AG04450 (cell line): ENCODE measurements around the gene PRKN. TPM values are rescaled to one million over a fixed set of nuclear protein-coding genes. Genes with fewer than 3 reads are reported as not detected.

Experiments
- CTCF ChIA-PET: fragments of 300-600, 350-600 bp; formaldehyde crosslinking; extraction: SDS; loops from one replicate; lab custom pipeline; 2022; ENCODE audit warnings: antibody characterized with exemption, inconsistent platforms; lab: Charles Lee
- POLR2A ChIA-PET: fragments of 350-600 bp; formaldehyde crosslinking; extraction: SDS; loops from one replicate; lab custom pipeline; 2021; ENCODE audit warnings: antibody characterized with exemption, inconsistent platforms; lab: Yijun Ruan, JAX
- DNase-seq: peaks from one replicate; pipeline ENCODE4 v3.0.0-alpha.2; 2011; ENCODE audit warnings: low read depth, low spot score
- H3K27ac ChIP-seq: one replicate; pipeline ENCODE4 v1.5.1; 2012; ENCODE audit warnings: low read depth, low read length, control low read depth
- H3K27me3 ChIP-seq: one replicate; pipeline ENCODE4 v1.6.0; 2012; ENCODE audit warnings: low read length; ENCODE audit not compliant: control insufficient read depth, insufficient read depth
- H3K4me3 ChIP-seq: 2 replicates; pipeline ENCODE4 v1.5.1; 2011; ENCODE audit warnings: mild to moderate bottlenecking, low read depth, low read length, control low read depth
- H3K9me3 ChIP-seq: 2 replicates; pipeline ENCODE4 v1.5.1; 2012; ENCODE audit warnings: low read length; ENCODE audit not compliant: control insufficient read depth, insufficient read depth
- polyA plus RNA-seq: library from polyadenylated mRNA; depleted of rRNA; stranded (reverse); fragments of >200 nt; gene quantifications from 2 replicates; pipeline ENCODE4 v1.2.3, GENCODE V29; 2011
- TF ChIP-seq, protein P1 (sequence below): IDR thresholded peaks from 2 replicates; pipeline ENCODE4 v1.5.1; 2011; ENCODE audit warnings: low read depth, low read length, control low read depth, inconsistent platforms

Gene PRKN
- polyA plus RNA-seq, 1 experiment: not detected

- H3K27ac ChIP-seq: no peak overlapping the region
- ChIA-PET CTCF (interaction anchor here (1.4 kb wide), 1 partner anchor 20 kb away, joined by 3 read pairs; no protein-coding TSS in a partner anchor), POLR2A (no interaction called here)
- H3K4me3 ChIP-seq: no peak overlapping the region
- DNase-seq: no peak
- peaks cover under 1% of the 10 kb centered on the region for H3K27me3 ChIP-seq
- H3K9me3 ChIP-seq: no peaks in the 10 kb centered on the region
- TF ChIP-seq, protein P1, sequence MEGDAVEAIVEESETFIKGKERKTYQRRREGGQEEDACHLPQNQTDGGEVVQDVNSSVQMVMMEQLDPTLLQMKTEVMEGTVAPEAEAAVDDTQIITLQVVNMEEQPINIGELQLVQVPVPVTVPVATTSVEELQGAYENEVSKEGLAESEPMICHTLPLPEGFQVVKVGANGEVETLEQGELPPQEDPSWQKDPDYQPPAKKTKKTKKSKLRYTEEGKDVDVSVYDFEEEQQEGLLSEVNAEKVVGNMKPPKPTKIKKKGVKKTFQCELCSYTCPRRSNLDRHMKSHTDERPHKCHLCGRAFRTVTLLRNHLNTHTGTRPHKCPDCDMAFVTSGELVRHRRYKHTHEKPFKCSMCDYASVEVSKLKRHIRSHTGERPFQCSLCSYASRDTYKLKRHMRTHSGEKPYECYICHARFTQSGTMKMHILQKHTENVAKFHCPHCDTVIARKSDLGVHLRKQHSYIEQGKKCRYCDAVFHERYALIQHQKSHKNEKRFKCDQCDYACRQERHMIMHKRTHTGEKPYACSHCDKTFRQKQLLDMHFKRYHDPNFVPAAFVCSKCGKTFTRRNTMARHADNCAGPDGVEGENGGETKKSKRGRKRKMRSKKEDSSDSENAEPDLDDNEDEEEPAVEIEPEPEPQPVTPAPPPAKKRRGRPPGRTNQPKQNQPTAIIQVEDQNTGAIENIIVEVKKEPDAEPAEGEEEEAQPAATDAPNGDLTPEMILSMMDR: peak; percentile 18; the same call in 1 of the 2 replicates
Observed at GRCh38 chr6:161353208-161353613, 1374.4 kb downstream of the PRKN start.

- peaks cover 2% of the 10 kb centered on the region for H3K27me3 ChIP-seq
- POLR2A ChIA-PET: no interaction called here
Observed at GRCh38 chr6:161351858-161352257, 1375.7 kb downstream of the PRKN start.

DNA sequence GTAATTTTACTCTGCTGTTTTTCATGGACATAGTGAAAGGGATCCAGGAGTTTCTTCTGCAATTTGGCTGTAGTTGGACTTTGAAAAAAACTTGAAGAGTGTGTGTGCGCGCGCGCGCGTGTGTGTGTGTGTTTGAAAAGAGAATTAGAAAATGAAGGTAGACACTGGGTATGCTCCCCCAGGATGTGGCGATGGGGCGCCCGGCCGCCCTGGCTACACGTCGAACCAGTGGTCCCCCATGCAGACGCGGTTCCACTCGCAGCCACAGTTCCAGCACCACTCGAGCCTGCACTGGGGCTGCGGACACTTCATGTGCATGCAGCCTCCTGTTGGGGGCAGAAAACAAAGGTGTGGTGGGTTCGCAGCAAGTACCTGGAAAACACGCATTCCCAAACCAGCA lies 1377.7 kb downstream of the PRKN start:
- Histone ChIP-seq H3K4me3 (no peak overlapping the region), H3K9me3 (no peaks in the 10 kb centered on the region), H3K27ac (no peak overlapping the region), H3K27me3 (peaks cover 2% of the 10 kb centered on the region)
- no peak for DNase-seq
- POLR2A ChIA-PET: no interaction called here
- TF ChIP-seq, protein P1: no peak
- CTCF ChIA-PET: interaction anchor here (1.6 kb wide), 1 partner anchor 21 kb away, joined by 5 read pairs; no protein-coding TSS in a partner anchor

More at GRCh38 chr6:161351858-161352257, 1375.7 kb downstream of the PRKN start:
- Histone ChIP-seq H3K27ac (no peak overlapping the region), H3K4me3 (no peak overlapping the region), H3K9me3 (no peaks in the 10 kb centered on the region)
- TF ChIP-seq, protein P1: no peak
- CTCF ChIA-PET: no interaction called here
- no peak for DNase-seq

GRCh38 chr6:161348628-161348994 lies 1379.0 kb downstream of the PRKN start:
- Histone ChIP-seq H3K9me3 (no peaks in the 10 kb centered on the region), H3K27me3 (peaks cover 2% of the 10 kb centered on the region), H3K4me3 (no peak overlapping the region), H3K27ac (no peak overlapping the region)
- ChIA-PET POLR2A (no interaction called here), CTCF (interaction anchor here (0.6 to 1.6 kb wide), 2 partner anchors 22 to 33 kb away, joined by 3 to 5 read pairs; no protein-coding TSS in a partner anchor)
- TF ChIP-seq, protein P1: no peak
- DNase-seq: no peak

- H3K9me3 ChIP-seq: no peaks in the 10 kb centered on the region
- peaks cover 2% of the 10 kb centered on the region for H3K27me3 ChIP-seq
- ChIA-PET CTCF (interaction anchor here (0.6 to 1.6 kb wide), 2 partner anchors 23 to 34 kb away, joined by 3 to 5 read pairs; no protein-coding TSS in a partner anchor), POLR2A (no interaction called here)
- no peak overlapping the region for H3K27ac ChIP-seq
- DNase-seq: no peak
- H3K4me3 ChIP-seq: no peak overlapping the region
- TF ChIP-seq, protein P1: no peak
Observed at GRCh38 chr6:161347988-161348627, 1379.5 kb downstream of the PRKN start.
